Adrenal gland (tissue), 12 donors: ENCODE measurements around the gene APCDD1L. TPM values are rescaled to one million over a fixed set of nuclear protein-coding genes. Genes with fewer than 3 reads are reported as not detected.
A peak's percentile ranks its signal among the peaks of the same experiment; 100 is the strongest.

Experiments
- DNase-seq, 7 donors: peaks; one replicate each; pipeline ENCODE4 v3.0.0-alpha.2; 2019 to 2020
- H3K27ac ChIP-seq, 5 donors: fragments of 200-600 bp; sonication (generic) in 4 of 5; 1 replicate in 3 of 5; 2 replicates in 2 of 5; pipeline versions ENCODE4 v1.5.1 to v1.8.0; 2016 to 2020; ENCODE audit warnings: mild to moderate bottlenecking in 1 of 5
- H3K27me3 ChIP-seq: fragments of 200-600 bp; 2 replicates; pipeline ENCODE4 v1.8.0; 2021
- H3K36me3 ChIP-seq, 2 donors: fragments of 200-600 bp; replicated peaks in 1 of 2; 1 replicate in 1 of 2; 2 replicates in 1 of 2; pipeline versions ENCODE4 v1.5.1 to v1.8.0; 2018 to 2022
- H3K4me1 ChIP-seq, 2 donors: fragments of 200-600 bp; replicated peaks in 1 of 2; 1 replicate in 1 of 2; 2 replicates in 1 of 2; pipeline versions ENCODE4 v1.5.1 to v1.8.0; 2018 to 2021
- H3K4me3 ChIP-seq, 4 donors: fragments of 200-600 bp; sonication (generic) in 3 of 4; one replicate each; pipeline ENCODE4 v1.5.1; 2016 to 2018
- H3K9me3 ChIP-seq, 3 donors: fragments of 200-600 bp; sonication (generic) in 1 of 3; replicated peaks in 1 of 3; 1 replicate in 2 of 3; 2 replicates in 1 of 3; pipeline versions ENCODE4 v1.5.1 to v1.8.0; 2016 to 2021
- POLR2A ChIP-seq, 2 donors: fragments of 450-650 bp; IDR thresholded peaks; one replicate each; pipeline ENCODE4 v1.6.1; 2017; ENCODE audit warnings: antibody characterized with exemption in 2 of 2, mild to moderate bottlenecking in 2 of 2, moderate library complexity in 1 of 2
- WGBS, 4 donors: extraction: QIAGEN DNeasy Blood & Tissue Kit in 2 of 4; methylation state at CpG; one replicate each; pipeline versions ENCODE4 v1.1.5 to v1.1.7; 2013 to 2017; 5-methylcytosine and 5-hydroxymethylcytosine counted together
- intact Hi-C, 2 donors: fragments of 100-400 bp; cut with DNase I; formaldehyde crosslinking; loops; one replicate each; pipeline versions ENCODE4 v1.14.1 to v1.15.0; 2022 to 2023
- polyA plus RNA-seq, 3 donors: library from polyadenylated mRNA; stranded (reverse); fragments of 200-250 nt in 2 of 3; fragments of 350-450 nt in 1 of 3; fragmentation: Illumina TruSeq in 1 of 3; extraction: RNeasy Lipid Tissue Mini Kit (QIAGEN cat#74804) in 1 of 3; gene quantifications; one replicate each; pipeline ENCODE4 v1.2.3, GENCODE V29; 2013 to 2014
- total RNA-seq, 9 donors: library from RNA; depleted of rRNA in 4 of 9; stranded (reverse); fragments of >200 nt in 4 of 9; fragments of 120-200 nt in 1 of 9; fragmentation: NEBNext Ultra II Directional in 1 of 9; extraction: Animal tissue kit (Norgen Biotek cat#: 25700) in 1 of 9; gene quantifications; one replicate each; pipeline versions ENCODE4 v1.1.0 to v1.2.4, GENCODE V29; 2013 to 2023
- TF ChIP-seq, protein P1 (sequence below), 6 experiments: fragments of 450-650 bp in 4 of 6; fragments of 200-600 bp in 2 of 6; sonication (generic) in 1 of 6; IDR thresholded peaks; 1 replicate in 5 of 6; 2 replicates in 1 of 6; pipeline versions ENCODE4 v1.5.1 to v1.8.0; 2016 to 2021; ENCODE audit warnings: antibody characterized with exemption in 6 of 6, mild to moderate bottlenecking in 2 of 6, moderate library complexity in 1 of 6
- donor health status: healthy with polysubstance abuse.
- donor health status: Bipolar disorder and iron deficiency.
- donor health status: DM: yes; HTN: yes; CAD: no.
- donor health status: DM: no; HTN: no; CAD: no.
- donor health status: DM: no; HTN: no; CAD: no.
- donor health status: DM: yes; HTN: yes; CAD: no.

Gene APCDD1L
- total and polyA plus RNA-seq, 12 donors: 0.06 to 0.96 (median 0.27) TPM; not detected in 4

DNA sequence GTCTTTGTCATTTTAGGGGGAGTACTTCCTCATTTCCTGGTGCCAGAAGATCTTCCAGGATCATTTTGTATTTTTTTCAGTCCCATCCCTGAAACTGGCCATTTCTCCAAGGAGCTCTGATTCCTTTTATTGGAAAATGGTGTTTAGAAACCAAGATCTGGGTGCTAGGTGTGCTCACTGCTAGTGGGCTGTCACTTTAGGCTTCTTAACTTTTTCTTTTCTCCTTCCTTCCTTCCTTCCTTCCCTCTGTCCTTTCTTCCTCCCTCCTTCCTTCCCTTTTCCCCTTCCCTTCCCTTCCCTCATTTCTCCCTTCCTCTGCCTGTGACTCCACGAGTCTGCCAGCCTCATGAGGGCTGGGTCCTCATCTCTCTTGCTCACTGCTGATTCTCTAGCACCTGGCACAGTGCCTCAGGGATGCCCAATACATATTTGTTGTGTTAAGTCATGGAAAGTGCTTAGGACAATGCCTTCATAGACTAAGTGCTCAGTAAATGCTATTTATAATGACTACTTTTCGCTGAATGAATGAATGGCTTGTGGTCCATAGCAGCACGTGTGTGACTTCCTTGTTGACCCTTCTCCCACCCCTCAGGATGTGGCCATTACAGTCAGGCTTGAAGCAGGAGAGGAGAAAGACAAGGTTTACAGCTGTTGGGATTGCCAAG lies 36.9 kb downstream of the APCDD1L start:
- TF ChIP-seq, protein P1, sequence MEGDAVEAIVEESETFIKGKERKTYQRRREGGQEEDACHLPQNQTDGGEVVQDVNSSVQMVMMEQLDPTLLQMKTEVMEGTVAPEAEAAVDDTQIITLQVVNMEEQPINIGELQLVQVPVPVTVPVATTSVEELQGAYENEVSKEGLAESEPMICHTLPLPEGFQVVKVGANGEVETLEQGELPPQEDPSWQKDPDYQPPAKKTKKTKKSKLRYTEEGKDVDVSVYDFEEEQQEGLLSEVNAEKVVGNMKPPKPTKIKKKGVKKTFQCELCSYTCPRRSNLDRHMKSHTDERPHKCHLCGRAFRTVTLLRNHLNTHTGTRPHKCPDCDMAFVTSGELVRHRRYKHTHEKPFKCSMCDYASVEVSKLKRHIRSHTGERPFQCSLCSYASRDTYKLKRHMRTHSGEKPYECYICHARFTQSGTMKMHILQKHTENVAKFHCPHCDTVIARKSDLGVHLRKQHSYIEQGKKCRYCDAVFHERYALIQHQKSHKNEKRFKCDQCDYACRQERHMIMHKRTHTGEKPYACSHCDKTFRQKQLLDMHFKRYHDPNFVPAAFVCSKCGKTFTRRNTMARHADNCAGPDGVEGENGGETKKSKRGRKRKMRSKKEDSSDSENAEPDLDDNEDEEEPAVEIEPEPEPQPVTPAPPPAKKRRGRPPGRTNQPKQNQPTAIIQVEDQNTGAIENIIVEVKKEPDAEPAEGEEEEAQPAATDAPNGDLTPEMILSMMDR (IDR thresholded peaks at IDR 0.05): no peak
- no peak for TF ChIP-seq POLR2A (IDR thresholded peaks at IDR 0.05)
- intact Hi-C loops: no loop called here
- H3K27ac ChIP-seq: no peak overlapping the region
- DNase-seq: no peak
- H3K27me3 ChIP-seq: no peaks in the 10 kb centered on the region
- no peak overlapping the region for H3K4me3 ChIP-seq
- H3K9me3 ChIP-seq: peaks cover 0 to 5% (median 0%) of the 10 kb centered on the region in 3 donors
- H3K36me3 ChIP-seq: no peaks in the 10 kb centered on the region
- WGBS, 4 donors: 87 to 89% (median 87%) methylated on average over 3 of the region's 3 CpGs
- no peaks in the 10 kb centered on the region for H3K4me1 ChIP-seq

DNA sequence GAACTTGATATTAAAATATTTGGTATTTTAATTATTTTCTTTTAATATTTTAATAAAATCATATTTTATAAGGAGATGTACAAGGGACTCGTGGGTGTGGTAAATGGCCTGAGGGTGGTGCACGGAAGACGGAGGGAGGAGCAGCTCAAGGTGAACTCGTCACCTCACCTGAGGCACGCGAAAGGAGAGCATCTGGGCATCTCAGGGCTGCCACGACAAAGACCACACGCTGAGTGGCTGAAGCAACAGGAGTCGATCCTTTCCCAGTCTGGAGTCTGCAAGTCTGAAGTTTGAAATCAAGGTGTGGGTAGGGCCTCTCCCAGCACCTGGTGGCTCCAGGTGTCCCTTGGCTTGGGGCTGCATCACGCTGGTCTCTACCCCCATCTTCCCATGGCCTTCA lies 39.7 kb downstream of the APCDD1L start:
- Histone ChIP-seq H3K27me3 (no peaks in the 10 kb centered on the region), H3K4me1 (no peaks in the 10 kb centered on the region), H3K9me3 (peaks cover 0 to 5% (median 0%) of the 10 kb centered on the region in 3 donors), H3K36me3 (no peaks in the 10 kb centered on the region), H3K4me3 (no peak overlapping the region), H3K27ac (no peak overlapping the region)
- TF ChIP-seq POLR2A (IDR thresholded peaks at IDR 0.05): no peak
- TF ChIP-seq, protein P1 (IDR thresholded peaks at IDR 0.05): no peak
- WGBS, 4 donors: 92 to 95% (median 93%) methylated on average over 10 of the region's 10 CpGs
- intact Hi-C loops: no loop called here
- no peak for DNase-seq

DNA sequence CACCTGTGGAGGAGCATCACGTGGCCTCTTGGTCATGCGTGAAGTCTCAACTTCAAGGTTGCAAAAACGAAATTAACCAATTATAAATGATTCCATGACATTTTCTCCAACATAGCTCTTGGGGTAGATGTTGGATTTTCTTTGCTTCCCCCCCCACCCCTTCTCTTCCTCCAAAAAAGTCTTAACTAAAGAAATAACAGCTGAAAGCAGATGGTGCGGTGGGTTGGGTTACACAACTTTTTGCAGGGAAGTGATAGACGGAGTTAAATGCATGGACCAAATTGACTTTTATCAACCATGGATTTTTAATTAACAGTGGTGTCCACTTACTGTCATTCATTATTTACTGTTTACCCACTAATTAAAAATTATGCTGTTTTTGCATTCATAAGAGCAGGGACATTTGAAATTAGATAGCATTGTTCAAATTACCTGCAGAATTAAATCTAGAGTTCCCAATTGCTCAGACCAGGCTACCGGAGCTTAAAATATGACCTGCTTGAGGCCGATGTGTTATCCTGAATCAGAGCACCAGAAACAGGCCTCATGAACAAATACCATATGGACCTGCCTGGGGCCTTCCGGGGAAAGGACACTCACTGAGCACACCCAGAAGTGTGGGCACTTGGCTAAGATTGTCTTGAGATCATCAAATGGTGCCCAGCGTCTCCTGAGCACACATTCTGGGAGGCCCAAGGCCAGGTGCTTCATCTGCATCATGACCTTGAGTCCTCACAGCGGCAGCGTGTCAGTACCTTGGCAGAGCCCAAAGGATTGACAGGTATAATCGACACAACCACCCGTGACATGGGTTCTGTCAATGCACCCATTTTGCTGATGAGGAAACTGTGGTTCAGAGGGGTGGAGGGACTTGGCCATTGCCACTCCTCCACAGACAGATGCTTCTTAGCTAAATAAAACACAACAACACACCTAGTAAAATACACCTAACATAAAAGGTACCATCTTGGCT lies 41.5 kb downstream of the APCDD1L start:
- no peak overlapping the region for H3K27ac ChIP-seq
- intact Hi-C loops: no loop called here
- no peaks in the 10 kb centered on the region for H3K4me1 ChIP-seq
- peaks cover 0 to 5% (median 0%) of the 10 kb centered on the region in 3 donors for H3K9me3 ChIP-seq
- H3K36me3 ChIP-seq: no peaks in the 10 kb centered on the region
- TF ChIP-seq, protein P1 (IDR thresholded peaks at IDR 0.05): no peak
- no peak for TF ChIP-seq POLR2A (IDR thresholded peaks at IDR 0.05)
- no peak overlapping the region for H3K4me3 ChIP-seq
- no peaks in the 10 kb centered on the region for H3K27me3 ChIP-seq
- 78 to 84% (median 80%) methylated on average over 12 to 13 of the region's 13 CpGs for WGBS, 4 donors
- DNase-seq: peak in 1 of 7 donors; percentile 72

DNA sequence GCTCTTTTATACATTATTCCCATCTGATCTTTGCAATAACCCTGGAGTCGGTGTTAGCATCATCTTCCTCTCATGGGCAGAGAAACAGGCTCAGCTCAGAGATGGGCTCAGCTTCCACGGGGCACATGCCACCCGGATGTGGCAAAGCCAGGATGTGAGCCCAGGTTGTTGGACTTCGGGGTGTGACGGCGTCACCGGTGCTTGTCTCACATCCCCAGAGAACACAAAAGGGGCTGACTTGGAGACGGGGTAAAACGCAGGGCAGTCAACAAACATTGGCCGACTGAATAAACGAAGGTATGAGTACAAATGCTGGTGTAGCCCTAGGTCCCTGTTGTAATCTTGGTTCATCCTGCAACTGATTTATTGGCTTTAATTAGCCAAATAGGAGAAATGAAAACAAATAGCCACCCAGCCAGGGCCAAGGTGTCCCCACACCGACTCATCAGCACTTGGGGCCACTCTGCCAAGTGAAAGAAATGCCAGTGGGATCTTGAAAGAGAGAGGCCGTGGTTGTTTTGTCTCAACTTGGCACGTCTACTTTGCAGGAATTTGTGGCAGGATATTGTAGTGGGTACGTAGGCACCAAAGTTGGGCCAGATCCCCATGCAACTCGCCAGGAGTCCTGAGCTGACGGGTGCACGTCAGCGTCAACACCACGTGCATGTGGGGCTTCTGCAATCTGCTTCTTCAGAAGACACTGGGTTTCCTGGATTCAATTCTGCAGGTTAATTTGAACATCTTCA lies 42.8 kb downstream of the APCDD1L start:
- WGBS, 4 donors: 90 to 94% (median 94%) methylated on average over 19 to 20 of the region's 20 CpGs
- H3K4me1 ChIP-seq: no peaks in the 10 kb centered on the region
- intact Hi-C loops: no loop called here
- no peaks in the 10 kb centered on the region for H3K9me3 ChIP-seq
- no peaks in the 10 kb centered on the region for H3K36me3 ChIP-seq
- peak overlapping the region in 1 of 5 donors; percentile 52 for H3K27ac ChIP-seq
- no peaks in the 10 kb centered on the region for H3K27me3 ChIP-seq
- H3K4me3 ChIP-seq: no peak overlapping the region
- no peak for DNase-seq
- TF ChIP-seq POLR2A (IDR thresholded peaks at IDR 0.05): no peak
- TF ChIP-seq, protein P1 (IDR thresholded peaks at IDR 0.05): no peak
